ENCODE results near the gene MCRS1.
"Not testable (repeated sequence)": the region's sequence is repeated elsewhere in the genome, so short reads cannot be mapped to it uniquely, and the experiment has no call there.

Gene MCRS1

GRCh38 chr12:49536526-49537071 is 31.3 kb downstream of the MCRS1 start:
- no peak overlapping the region for H3K4me3 ChIP-seq (replicated peaks; ENCODE audit: low read depth, low read length)
- TF ChIP-seq CTCF (IDR thresholded peaks at IDR 0.05; ENCODE audit: low read length, missing control alignments), result no peak
- no peak for DNase-seq (ENCODE audit: low read depth)

DNA sequence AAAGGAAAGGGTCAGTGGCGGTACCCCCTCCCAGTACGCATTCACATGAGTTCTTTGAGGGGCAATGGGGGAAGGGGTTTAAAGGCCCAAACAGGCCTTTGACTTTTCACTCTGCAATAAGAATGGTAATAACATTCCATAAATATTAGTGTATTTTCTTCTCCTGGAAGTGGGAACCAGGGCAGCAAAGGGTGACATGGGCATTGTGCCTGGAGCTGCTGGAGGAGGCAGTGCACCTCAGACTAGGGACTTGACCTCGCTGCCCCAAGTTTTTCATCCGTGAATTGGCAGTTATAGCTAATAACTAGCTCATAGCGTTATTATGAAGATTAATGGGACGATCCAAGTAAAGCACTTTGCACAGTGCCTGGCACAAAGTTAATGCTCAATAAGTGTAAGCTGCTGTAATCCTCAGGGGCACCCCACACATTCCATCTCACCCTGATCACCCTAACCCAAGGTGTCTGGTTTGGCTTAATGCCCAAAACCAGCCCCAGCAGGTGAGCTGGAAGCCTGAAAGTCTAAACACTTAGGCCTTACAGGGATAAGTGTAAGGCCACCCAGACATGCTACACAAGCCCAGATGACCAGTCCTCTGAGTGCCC is 31.9 kb downstream of the MCRS1 start:
- no peak overlapping the region for H3K4me3 ChIP-seq (replicated peaks; ENCODE audit: low read depth, low read length)
- no peak for TF ChIP-seq CTCF (IDR thresholded peaks at IDR 0.05; ENCODE audit: low read length, missing control alignments)
- DNase-seq (ENCODE audit: low read depth), result no peak

DNA sequence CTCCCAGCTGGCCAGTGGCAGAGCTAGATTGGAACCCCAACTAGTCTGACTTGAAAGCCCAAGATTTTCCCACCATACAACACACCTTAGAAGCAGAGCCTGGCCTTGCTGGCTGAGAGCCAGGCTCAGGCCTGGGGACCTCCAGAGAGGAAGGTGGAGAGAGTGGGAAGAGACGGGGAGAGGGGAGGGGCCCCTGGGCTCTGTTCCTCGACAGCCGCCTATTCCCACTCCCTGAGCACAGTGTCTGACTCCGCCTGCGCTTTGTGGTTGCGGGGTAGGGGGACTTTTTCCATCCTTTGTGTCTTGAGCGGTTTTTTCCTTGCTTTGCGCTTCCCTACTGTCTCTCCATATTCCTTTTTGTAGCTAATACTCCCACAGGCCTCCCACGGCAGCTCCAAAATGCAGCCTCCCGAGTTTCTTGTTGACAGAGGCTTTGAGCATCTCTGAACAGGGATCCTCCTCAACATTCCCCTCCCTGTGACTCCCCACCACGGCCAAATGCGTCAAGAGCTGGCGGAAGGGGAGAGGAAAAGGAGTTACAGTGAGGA is 33.1 kb downstream of the MCRS1 start:
- DNase-seq (ENCODE audit: low read depth), result no peak
- no peak for TF ChIP-seq CTCF (IDR thresholded peaks at IDR 0.05; ENCODE audit: low read length, missing control alignments)
- H3K4me3 ChIP-seq (replicated peaks; ENCODE audit: low read depth, low read length), result no peak overlapping the region

DNA sequence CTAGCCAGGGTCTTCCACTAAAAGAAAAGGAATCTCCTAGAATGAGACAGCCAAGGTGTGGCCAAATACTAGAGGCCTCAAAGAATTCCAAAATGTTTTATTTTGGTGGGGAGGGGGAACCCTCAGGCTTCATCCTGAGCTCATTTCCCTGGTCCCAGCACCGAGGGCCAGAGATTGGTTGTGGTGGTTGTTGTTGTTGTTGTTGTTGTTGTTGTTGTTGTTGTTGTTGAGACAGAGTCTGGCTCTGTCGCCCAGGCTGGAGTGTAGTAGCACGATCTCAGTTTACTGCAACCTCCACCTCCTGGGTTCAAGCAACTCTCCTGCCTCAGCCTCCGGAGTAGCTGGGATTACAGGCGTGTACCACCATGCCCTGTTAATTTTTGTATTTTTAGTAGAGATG is 33.8 kb downstream of the MCRS1 start:
- DNase-seq (ENCODE audit: low read depth); H3K4me3 ChIP-seq (replicated peaks; ENCODE audit: low read depth, low read length): not testable (repeated sequence)

- no peak overlapping the region for H3K4me3 ChIP-seq (replicated peaks; ENCODE audit: low read depth, low read length)
- no peak for TF ChIP-seq CTCF (IDR thresholded peaks at IDR 0.05; ENCODE audit: low read length, missing control alignments)
- DNase-seq (ENCODE audit: low read depth), result no peak
These were observed 34.6 kb downstream of the MCRS1 start for GRCh38 chr12:49533331-49533730.

DNA sequence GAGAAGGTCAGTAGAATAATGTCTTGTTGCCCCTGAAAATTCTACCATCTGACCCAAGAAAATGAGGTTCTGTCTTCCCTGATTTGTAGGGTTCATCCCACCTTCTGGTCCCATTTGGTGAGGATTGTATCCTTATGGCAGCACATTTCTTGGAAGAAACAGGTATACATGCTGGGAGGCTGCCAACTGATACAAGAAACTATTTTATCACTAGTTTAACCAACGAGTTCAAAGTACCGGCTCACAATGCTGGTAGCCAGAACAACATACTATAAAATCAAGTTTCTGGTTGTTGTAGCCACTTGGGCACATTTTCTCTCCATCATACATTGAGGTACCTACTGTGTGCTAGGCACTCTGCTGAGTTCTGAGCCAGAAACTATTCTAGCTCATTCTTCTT is 36.2 kb downstream of the MCRS1 start:
- no peak for DNase-seq (ENCODE audit: low read depth)
- TF ChIP-seq CTCF (IDR thresholded peaks at IDR 0.05; ENCODE audit: low read length, missing control alignments), result no peak
- H3K4me3 ChIP-seq (replicated peaks; ENCODE audit: low read depth, low read length), result no peak overlapping the region

DNA sequence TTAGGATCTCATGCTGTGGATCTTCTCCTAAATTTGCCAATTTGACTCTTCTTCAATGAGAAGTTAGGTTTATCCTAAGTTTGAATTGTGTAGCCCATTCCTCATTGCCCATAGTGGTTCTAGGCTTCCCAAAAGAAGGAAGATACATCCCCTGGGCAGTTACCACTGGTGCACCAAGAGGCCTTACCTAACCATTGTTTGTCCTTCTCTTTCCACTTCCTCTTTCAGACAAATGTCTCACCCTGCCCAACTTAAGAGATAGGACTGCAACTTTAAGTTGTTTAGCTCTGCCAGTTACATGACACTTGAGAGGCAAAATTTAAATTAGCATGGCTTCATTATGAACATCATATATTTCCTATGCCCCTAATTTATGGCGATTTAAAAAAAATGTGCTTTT is 38.5 kb downstream of the MCRS1 start:
- TF ChIP-seq CTCF (IDR thresholded peaks at IDR 0.05; ENCODE audit: low read length, missing control alignments), result no peak
- no peak for DNase-seq (ENCODE audit: low read depth)
- H3K4me3 ChIP-seq (replicated peaks; ENCODE audit: low read depth, low read length), result no peak overlapping the region
